ENCODE results near the gene SLC25A18.

SLC25A18 gene

DNA sequence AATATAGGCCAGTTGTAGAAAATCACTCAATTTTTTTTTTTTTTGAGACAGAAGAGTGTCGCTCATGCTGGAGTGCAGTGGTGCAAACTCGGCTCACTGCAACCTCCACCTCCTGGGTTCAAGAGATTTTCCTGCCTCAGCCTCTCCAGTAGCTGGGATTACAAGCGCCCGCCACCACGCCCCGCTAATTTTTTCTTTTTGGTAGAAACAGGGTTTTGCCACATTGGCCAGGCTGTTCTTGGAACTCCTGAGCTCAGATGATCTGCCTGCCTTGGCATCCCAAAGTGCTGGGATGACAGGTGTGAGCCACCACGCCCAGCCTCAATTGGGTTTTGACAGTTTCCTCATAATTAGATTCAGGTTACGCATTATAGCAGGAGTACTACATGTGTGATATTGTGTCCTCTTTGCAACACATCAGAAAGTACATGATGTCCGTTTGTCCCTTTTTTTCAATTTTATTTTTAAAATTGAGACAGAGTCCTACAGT is 67.8 kb downstream of the SLC25A18 start:
- no peak for TF ChIP-seq ZFX (IDR thresholded peaks at IDR 0.05; ENCODE audit: borderline replicate concordance)
- TF ChIP-seq, protein P1, sequence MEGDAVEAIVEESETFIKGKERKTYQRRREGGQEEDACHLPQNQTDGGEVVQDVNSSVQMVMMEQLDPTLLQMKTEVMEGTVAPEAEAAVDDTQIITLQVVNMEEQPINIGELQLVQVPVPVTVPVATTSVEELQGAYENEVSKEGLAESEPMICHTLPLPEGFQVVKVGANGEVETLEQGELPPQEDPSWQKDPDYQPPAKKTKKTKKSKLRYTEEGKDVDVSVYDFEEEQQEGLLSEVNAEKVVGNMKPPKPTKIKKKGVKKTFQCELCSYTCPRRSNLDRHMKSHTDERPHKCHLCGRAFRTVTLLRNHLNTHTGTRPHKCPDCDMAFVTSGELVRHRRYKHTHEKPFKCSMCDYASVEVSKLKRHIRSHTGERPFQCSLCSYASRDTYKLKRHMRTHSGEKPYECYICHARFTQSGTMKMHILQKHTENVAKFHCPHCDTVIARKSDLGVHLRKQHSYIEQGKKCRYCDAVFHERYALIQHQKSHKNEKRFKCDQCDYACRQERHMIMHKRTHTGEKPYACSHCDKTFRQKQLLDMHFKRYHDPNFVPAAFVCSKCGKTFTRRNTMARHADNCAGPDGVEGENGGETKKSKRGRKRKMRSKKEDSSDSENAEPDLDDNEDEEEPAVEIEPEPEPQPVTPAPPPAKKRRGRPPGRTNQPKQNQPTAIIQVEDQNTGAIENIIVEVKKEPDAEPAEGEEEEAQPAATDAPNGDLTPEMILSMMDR (IDR thresholded peaks at IDR 0.05) = no peak
- no peak overlapping the region for H3K27ac ChIP-seq

DNA sequence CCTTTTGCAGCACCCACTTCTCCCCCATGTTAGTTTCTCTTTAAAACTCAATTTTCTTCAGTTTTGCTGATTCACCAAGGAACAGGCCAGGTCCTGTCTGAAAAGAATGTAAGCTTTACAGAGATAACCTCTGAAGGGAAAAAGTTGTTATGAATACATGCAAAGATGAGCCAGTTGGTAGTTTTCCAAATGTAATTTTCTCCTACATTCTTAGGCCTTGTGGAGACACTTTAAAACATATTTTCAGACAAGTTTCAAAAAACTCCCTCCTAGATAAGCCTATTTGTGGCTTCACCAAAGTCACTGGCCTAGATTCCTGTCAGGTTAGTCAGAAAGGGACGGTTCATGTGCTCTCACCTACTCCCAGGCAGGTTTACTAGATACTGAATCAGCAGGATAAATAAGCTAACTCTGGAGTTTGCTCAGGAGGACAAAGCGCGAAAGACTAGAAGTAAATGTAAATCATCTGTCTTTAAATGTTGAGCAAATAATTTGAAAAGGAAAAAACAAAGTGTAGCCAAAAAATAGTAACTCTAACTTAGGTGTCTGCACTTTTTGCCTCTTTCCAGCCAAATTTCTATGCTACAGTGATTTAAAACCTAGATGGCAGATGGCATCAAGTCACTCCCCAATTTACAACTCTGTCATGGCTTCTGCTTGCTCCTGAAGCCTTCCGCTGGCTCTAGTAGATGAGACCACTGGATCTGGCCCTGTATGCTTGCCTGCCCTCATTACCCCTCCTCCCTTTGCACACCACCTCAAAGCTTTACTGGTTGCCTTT is 70.1 kb downstream of the SLC25A18 start:
- no peak overlapping the region for H3K27ac ChIP-seq
- no peak for TF ChIP-seq ZFX (IDR thresholded peaks at IDR 0.05; ENCODE audit: borderline replicate concordance)
- TF ChIP-seq, protein P1 (IDR thresholded peaks at IDR 0.05) = no peak

DNA sequence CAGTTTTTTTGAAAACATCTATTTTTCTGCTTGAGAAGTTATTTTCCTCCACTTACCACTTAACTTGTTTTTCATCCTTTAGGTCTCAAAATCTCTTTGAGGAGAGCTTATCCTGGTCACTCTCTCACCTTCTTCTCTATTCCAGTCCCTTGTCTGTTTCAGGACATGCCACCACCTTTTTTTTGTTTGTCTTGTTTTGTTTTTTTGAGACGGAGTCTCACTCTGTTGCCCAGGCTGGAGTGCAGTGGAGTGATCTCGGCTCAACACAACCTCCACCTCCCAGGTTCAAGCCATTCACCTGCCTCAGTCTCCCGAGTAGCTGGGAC is 70.7 kb downstream of the SLC25A18 start:
- no peak overlapping the region for H3K27ac ChIP-seq
- no peak for TF ChIP-seq ZFX (IDR thresholded peaks at IDR 0.05; ENCODE audit: borderline replicate concordance)
- TF ChIP-seq, protein P1 (IDR thresholded peaks at IDR 0.05) = no peak

DNA sequence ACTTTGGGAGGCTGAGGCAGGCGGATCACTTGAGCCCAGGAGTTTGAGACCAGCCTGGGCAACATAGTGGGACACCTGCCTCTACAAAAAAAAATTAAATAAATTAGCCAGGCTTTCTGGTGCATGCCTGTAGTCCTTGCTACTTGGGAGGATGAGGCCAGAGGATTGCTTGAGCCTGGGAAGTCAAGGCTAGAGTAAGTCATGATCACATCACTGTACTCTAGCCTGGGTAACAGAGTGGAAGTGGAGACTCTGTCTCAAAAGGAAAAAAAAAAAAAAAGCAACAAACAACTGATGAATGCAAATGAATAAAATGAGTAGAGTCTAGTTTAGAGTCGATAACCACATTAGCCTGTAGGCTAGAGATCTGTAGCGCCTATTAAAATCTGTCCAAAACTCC is 71.4 kb downstream of the SLC25A18 start:
- TF ChIP-seq, protein P1 (IDR thresholded peaks at IDR 0.05) = no peak
- TF ChIP-seq ZFX (IDR thresholded peaks at IDR 0.05; ENCODE audit: borderline replicate concordance) = no peak
- H3K27ac ChIP-seq = no peak overlapping the region

DNA sequence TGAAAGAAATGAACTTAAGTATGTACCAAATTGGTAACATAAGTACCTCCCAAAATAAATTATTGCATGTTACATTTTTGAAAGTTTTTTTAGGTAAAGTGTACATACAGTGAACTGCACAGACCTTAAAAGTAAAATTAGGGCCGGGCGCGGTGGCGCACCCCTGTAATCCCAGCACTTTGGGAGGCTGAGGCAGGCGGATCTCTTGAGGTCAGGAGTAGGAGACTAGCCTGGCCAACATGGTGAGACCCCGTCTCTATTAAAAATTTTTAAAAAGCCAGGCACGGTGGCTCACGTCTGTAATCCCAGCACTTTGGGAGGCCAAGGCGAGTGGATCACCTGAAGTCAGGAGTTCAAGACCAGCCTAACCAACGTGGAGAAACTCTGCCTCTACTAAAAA is 73.6 kb downstream of the SLC25A18 start:
- H3K27ac ChIP-seq = peak overlapping the region; percentile 96

DNA sequence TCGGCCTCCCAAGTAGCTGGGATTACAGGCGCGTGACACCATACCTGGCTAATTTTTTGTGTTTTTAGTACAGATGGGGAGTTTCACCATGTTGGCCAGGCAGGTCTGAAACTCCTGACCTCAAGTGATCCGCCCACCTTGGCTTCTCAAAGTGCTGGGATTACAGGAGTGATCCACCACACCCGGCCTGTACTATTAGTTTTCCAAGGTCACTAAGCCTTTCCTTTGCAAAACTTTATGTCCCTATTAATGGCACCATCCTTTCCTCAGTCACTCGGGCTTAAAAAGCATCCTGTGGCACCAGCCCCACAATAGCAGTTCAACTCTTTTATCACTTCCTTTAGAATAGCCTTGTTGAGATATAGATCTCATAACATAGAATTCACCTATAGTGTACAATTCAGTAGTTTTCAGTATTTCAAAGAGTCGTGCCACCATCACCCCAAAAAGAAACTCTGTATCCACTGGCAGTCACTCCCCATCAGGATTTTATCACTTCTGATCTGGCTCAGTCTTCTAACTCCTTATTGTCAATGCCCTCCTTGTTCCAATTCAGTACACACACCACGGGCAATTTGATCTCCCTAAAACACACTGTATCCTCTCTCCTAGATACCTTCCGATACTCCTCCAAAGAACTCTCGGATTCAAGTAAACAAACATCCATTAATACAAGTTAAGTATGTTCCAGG is 74.3 kb downstream of the SLC25A18 start:
- TF ChIP-seq ZFX (IDR thresholded peaks at IDR 0.05; ENCODE audit: borderline replicate concordance) = no peak
- TF ChIP-seq, protein P1 (IDR thresholded peaks at IDR 0.05) = no peak
- H3K27ac ChIP-seq = peak overlapping the region; percentile 96

DNA sequence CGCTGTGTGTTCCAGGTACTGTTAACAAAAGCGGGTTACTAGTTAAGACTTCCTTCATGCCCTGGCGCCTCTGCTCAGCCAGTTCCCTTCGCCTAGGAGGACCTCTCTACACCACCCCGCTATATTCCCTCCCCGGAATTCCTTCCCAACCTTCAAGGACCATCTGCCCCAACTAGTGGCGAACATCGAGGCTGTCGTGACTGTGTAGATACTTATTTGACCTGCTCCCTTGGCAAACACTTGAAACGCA is 74.8 kb downstream of the SLC25A18 start:
- TF ChIP-seq ZFX (IDR thresholded peaks at IDR 0.05; ENCODE audit: borderline replicate concordance) = no peak
- TF ChIP-seq, protein P1 (IDR thresholded peaks at IDR 0.05) = no peak
- H3K27ac ChIP-seq = peak overlapping the region; percentile 96
